Measurements from ENCODE around the gene EXO5.

EXO5 gene

DNA sequence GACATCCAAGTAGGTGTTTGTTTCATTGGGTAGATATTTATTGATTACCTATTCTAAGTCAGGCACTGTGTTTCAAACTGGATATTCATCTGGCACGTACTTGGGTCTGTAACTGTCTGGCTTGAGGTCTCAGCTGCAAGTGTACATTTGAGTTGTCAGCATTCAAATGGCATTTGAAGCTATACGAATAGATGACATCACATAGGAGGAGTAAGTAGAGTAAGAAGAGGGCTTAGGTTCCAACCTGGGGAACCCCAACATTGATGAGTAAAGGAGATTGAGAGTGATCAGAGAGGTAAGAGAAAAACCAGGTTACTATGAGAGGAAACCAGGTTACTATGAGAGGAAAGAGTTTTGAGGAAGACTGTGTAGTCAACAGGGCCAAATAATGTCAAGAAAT is 53.6 kb downstream of the EXO5 start:
- TF ChIP-seq, protein P1, sequence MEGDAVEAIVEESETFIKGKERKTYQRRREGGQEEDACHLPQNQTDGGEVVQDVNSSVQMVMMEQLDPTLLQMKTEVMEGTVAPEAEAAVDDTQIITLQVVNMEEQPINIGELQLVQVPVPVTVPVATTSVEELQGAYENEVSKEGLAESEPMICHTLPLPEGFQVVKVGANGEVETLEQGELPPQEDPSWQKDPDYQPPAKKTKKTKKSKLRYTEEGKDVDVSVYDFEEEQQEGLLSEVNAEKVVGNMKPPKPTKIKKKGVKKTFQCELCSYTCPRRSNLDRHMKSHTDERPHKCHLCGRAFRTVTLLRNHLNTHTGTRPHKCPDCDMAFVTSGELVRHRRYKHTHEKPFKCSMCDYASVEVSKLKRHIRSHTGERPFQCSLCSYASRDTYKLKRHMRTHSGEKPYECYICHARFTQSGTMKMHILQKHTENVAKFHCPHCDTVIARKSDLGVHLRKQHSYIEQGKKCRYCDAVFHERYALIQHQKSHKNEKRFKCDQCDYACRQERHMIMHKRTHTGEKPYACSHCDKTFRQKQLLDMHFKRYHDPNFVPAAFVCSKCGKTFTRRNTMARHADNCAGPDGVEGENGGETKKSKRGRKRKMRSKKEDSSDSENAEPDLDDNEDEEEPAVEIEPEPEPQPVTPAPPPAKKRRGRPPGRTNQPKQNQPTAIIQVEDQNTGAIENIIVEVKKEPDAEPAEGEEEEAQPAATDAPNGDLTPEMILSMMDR (conservative IDR thresholded peaks at IDR 0.05), result no peak
- no peak overlapping the region for H3K27ac ChIP-seq

DNA sequence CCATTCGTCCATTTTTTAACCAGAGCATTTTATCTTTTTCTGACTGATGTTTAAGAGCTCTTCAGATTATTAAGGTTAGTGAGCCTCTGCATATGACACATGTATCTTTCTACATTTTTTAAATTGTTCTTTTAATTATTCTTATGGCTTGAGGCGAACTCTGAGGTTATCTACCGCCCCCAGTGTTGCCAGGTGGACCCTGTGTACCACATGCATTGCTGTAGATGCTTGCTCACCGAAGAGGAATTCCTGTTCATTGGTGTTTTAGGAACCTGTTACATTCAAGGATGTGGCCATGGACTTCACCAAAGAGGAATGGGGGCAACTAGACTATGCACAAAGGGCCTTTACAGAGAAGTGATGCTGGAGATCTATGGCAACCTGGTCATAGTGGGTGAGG is 54.7 kb downstream of the EXO5 start:
- no peak overlapping the region for H3K27ac ChIP-seq

DNA sequence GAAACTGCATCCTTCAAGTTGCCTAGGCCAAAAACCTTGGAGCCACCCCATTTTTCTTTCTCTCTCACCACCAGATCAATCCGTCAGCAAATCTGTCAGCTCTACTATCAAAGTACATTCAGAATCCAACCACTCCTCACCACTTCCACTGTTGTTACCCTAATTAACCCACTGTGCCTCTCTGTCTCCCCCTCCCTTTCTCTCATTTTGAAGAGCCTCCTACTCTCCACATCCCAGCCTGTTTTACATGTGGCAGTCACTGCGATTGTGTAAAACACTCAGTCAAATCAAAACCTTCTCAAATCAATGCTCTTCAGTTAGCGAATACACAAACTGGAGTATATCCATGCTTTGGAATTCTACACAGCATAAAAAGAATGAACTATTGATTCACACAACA is 55.9 kb downstream of the EXO5 start:
- no peak overlapping the region for H3K27ac ChIP-seq
- TF ChIP-seq, protein P1 (conservative IDR thresholded peaks at IDR 0.05), result no peak

More for the DNA sequence above, 54.7 kb downstream of the EXO5 start:
- TF ChIP-seq, protein P1 (conservative IDR thresholded peaks at IDR 0.05), result no peak

DNA sequence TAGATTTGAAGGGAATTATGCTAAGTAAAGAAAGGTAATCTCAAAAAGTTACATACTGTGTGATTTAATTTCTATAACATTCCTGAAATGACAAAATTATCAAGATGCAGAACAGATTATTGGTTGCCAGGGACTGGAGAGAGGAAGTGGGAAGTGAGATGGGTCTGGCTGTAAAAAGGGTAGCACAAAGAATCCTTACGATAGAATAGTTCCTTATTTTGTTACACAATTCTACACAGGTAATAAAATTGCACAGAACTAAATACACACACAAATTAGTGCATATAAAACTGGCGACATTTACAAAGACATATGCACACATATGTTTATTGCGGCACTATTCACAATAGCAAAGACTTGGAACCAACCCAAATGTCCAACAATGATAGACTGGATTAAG is 56.3 kb downstream of the EXO5 start:
- no peak overlapping the region for H3K27ac ChIP-seq
- TF ChIP-seq, protein P1 (conservative IDR thresholded peaks at IDR 0.05), result no peak
